HG03045 (cell line): ENCODE data around the gene MFSD2A.
"Not testable (repeated sequence)": the region's sequence is repeated elsewhere in the genome, so short reads cannot be mapped to it uniquely, and the experiment has no call there.

Experiments used
- ATAC-seq: cut with Tn5 transposase; IDR thresholded peaks from one replicate; pipeline ENCODE4 v1.9.1; 2021; ENCODE audit warnings: mild to moderate bottlenecking, moderate library complexity; ENCODE audit not compliant: unreplicated experiment

MFSD2A gene

DNA sequence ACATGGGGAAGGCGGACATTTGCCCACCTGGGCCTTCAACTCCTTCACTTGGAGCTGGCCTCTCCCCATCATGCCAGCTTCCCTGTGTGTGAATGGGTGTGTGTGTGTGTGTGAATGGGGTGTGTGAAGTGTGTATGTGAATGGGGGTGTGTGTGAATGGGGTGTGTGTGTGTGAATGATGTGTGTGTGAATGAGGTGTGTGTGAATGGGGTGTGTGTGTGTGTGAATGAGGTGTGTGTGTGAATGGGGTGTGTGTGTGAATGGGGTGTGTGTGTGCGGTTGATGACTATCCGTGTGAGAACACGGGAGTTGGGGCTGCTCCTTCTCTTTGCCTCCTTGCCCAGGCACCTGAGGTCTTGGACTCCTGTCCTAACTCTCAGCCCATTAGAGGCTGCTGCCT, 9.6 kb downstream of the MFSD2A start:
- no peak for ATAC-seq

DNA sequence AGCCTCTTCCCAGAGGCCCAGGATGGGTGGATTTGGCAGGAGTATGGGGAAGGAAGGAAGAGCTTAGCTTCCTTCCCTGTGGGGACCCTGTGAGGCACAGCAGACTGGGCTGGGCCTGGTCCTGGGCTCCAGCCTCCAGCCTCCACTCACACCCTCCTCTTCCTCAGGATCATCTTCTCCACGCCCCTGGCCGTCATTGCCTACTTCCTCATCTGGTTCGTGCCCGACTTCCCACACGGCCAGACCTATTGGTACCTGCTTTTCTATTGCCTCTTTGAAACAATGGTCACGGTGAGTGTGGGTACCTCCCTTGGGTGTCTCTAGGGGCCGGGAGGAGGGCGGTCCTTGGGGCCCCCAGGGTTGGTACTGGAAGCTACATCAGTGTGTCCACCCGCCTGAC, 10.1 kb downstream of the MFSD2A start:
- ATAC-seq: no peak

DNA sequence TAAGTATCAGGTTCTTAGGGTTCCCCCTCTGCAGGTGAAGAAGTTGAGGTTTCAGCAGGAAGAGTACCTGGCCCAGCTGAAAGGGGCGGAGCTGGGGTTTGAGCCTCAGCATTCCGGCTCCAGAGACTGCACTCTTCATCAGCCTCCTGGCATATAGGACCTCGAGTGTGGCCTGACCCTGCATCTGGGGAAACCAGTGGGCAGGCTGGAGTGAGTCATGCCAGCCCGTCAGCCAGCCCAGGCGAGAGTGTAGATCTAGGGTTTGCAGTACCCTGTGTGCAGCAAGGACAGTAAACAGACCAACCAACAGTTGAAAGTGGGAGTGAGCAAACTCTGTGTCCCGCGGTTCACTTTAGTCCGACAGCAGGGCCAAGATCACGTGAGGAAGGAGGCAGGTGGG, 14.1 kb downstream of the MFSD2A start:
- ATAC-seq: no peak

DNA sequence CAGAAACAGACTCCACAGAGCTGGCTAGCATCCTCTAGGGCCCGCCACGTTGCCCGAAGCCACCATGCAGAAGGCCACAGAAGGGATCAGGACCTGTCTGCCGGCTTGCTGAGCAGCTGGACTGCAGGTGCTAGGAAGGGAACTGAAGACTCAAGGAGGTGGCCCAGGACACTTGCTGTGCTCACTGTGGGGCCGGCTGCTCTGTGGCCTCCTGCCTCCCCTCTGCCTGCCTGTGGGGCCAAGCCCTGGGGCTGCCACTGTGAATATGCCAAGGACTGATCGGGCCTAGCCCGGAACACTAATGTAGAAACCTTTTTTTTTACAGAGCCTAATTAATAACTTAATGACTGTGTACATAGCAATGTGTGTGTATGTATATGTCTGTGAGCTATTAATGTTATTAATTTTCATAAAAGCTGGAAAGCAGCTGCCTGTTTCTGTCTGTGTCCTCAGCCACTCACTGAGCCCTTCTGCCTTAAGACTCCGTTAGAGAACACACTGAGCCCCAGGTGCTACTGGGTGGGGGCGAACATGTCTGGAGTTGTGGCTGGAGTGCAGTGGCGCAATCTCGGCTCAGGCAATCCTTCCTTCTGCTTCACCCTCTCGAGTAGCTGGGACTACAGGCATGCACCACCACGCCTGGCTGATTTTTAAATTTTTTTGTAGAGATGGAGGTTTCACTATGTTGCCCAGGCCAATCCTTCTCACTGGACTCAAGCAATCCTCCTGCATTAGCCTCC, 14.8 kb downstream of the MFSD2A start:
- no peak for ATAC-seq

DNA sequence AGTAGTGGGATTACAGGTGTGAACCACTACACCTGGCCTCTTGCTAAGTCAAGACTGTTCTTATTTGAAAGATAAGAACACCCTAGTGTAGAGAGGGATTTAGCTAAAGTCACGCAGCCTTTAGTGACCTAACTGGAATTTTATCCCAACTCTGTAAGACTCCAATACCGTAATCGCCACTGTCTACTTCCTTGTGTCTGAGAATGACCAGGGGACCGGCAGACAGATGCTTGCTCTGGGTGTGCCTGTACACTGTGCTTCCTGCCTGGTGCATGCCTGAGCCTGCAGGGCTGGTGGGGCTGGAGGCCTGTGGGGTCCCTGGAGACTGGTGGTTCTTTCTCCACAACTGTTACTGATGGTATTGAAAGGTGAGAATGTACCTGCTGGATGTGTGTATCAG, 15.3 kb downstream of the MFSD2A start:
- ATAC-seq: no peak

DNA sequence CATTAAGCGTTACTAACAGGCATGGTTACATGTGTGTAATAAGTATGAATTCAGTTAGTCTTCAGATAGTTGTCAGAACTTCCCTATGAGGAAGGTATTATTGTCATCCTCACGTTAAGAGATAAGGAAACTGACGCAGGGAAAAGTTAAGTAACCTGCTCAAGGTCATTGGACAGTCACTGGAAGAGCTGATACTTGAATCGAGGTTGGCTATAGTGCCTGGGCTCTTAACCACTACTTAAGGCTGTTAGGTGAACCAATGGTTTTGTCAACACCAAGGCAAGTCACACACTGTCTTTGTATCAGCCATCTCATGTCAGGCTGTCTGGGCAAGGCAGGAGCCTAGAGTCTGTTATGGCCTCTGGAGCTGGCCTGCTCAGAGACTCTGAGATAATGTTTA, 16.2 kb downstream of the MFSD2A start:
- ATAC-seq: no peak

DNA sequence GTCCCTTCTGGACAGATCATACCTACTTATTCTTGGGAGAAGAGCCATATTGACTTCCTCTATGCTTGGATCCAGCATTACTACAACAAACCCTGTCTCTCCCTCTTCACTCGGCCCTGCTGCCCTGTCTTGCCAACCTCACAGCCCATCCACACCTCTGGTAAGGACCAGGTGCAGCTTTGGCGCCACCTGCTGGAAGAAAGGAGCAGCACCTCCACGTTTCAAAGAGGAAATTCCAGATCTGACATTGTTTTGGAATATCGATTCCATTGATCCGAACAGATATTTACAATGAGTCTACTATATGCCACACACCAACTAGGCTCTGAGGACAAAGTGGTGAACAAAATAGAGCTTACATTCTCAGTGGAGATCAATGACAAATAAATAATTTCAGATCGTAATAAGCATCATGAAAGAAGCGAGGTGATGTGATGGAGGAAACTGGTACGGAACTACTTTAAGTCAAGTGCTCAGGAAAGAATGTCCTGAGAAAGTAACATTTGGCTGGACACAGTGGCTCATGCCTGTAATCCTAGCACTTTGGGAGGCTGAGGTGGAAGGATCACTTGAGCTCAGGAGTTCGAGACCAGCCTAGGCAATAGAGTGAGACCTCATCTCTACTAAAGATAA, 18.7 kb downstream of the MFSD2A start:
- ATAC-seq: no peak

DNA sequence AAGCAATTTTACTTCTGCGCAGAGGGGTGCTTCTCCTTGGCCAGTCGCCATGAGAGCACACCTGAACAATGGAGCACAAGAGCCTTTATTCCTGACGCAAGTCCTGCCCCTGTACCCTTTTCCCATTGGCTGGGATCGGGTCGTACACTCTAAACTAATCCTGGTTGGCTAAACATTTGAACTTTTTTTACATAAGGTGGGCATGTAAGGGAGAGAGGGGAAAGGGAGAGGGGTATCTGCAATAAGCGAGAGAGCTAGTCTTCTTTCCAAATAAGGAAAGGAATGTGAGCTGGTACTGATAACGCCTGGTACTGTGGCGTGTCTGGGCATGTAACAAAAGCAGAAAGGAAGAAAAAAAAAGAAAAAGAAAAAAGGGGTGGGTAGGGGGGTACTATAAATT, 21.8 kb downstream of the MFSD2A start:
- no peak for ATAC-seq

DNA sequence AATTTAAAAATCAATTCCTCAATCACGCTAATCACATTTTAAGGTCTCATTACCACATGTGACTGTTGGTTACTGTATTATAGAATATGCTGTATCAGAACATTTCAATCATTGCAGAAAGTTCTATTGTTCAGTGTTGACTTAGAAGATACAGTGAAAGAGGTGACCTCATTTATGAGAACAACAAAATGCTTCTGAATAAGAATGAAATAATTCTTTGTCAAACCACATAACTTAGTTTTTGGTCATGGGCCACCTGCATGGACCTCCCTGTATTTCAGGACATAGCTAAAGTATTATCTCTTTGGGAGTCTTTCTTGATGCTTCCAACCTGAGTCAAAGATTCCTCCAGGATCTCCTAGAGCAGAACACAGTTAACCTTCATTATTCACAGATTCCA, 22.3 kb downstream of the MFSD2A start:
- no peak for ATAC-seq

DNA sequence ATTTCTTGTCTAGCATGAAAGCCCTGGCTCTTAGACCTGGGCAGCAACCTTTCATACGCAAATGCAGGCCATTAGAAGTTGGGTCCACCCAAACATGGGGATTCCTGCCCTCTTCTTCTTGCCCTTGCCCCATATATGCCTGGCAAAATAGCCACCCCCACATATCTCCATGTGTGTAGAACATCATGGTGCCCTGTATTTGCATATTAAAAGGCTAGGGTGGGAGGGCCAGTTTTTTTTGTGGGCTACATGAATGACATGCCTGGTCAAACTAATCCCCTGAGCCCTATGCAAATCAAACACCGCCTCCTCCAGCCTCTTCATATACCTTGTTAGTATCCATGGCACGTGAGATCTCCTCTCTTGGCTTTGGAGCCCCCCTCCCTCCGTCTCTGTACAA, 24.7 kb downstream of the MFSD2A start:
- no peak for ATAC-seq

DNA sequence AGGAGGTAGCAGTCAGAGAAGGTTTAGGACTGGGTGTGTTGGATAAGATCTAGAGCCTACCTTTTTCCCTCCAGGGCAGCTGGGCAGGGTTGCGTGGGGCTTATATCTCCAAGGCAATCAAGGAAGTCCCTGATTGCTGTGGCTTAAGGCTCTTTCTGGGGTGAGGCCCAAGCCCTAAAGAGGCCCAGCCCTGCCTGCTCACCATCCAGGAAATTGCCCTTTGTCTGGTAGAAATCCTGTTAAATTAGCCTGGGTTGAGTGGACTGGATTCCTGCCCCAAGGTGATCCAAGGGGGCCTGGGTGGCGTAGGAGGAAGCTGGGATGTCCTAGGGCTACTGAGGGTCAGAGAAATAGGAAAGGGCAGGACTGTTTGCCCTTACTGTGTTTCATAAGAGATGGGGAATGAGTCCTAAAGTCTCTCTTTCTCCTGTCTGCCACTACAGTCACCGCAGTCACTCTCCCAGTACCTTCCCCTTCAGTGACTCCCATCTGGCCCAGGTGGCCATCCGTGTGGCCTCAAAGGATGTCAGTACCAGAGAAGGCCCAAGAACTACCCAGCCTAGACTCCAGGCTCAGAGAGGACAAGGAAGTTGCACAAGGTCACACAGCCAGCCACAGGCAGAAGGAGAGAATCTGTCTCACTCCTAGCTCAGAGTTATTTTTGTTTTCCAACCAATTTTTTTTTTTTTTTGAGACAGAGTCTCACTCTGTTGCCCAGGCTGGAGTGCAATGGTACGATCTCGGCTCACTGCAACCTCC, 25.8 kb downstream of the MFSD2A start:
- no peak for ATAC-seq

DNA sequence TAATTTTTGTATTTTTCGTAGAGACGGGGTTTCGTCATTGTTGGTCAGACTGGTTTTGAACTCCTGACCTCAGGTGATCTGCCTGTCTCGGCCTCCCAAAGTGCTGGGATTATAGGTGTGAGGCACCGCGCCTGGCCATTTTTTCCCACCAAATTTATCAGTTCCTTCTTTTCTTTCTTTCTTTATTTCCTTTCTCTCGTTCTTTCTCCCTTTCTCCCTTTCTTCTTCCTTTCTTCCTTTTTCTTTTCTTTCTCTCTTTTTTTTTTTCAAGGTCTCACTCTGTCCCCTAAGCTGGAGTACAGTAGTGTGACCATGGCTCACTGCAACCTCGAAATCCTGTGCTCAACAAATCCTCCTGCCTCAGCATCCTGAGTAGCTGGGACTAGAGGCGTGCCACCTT, 26.4 kb downstream of the MFSD2A start:
- no peak for ATAC-seq

DNA sequence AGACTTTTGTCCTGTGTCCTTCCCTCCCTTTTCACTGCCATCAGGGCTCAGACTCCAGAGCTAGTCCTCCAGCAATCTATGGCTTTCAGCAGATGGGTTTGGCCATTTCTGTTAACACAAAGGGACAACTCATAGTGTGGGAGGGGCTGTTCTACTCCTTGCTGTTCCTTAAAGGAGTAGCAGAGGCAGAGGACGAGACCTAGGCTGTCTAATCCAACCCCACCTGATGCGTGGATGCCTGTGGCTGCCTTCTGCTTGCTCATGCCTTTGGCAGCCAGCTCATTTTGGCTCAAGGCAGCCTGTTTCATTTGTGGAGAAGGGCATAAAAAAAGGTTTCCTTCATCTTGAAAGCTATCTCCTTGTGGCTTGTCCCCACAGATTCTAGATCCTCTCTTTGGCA, 27.0 kb downstream of the MFSD2A start:
- no peak for ATAC-seq

DNA sequence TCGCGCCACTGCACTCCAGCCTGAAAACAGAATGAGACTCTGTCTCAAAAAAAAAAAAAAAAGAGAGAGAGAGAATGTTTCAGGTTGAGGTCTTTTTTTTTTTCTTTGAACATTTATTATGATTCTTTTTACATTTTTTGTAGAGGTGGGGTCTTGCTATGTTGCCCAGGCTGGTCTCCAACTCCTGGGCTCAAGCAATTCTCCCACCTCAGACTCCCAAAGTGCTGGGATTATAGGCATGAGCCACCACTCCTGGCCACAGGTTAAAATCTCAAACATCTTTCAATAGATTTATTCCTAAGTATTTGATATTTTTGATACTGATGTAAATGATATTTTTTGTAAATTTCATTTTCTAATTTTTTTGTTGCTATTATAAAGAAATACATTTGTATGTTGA, 29.5 kb downstream of the MFSD2A start:
- not testable (repeated sequence) for ATAC-seq

DNA sequence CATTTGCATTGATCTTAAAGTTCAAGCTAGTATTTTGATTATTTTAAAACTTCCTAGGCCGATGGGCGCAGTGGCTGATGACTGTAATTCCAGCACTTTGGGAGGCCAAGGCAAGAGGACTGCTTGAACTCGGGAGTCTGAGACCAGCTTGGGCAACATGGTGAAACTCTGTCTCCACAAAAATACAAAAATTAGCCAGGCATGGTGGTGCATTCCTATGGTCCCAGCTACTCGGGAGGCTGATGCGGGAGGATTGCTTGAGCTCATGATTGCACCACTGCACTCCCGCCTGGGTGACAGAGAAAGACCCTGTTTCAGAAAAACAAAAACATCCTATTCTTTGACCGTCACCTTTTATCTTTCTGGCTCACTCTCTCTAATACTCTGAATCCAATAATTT, 30.0 kb downstream of the MFSD2A start:
- ATAC-seq: no peak

DNA sequence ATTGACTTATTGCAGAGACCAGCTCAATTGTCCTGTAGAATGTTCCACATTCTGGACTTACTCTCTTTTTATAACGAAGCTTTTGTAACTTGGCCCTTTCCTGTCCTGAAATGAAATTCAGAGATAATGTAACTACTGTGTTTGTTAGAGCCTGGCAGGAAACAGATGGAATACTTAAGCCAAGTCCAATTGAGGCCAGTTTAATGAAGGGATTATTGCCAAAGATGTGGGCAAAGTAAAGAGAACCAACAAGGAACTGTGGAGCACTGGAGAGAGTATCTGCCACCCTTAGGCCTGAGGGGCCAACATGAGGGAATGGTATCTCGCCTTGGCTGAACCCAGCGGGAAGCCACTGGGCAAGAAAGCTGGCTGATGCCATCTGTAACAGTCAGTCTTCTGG, 32.9 kb downstream of the MFSD2A start:
- no peak for ATAC-seq

DNA sequence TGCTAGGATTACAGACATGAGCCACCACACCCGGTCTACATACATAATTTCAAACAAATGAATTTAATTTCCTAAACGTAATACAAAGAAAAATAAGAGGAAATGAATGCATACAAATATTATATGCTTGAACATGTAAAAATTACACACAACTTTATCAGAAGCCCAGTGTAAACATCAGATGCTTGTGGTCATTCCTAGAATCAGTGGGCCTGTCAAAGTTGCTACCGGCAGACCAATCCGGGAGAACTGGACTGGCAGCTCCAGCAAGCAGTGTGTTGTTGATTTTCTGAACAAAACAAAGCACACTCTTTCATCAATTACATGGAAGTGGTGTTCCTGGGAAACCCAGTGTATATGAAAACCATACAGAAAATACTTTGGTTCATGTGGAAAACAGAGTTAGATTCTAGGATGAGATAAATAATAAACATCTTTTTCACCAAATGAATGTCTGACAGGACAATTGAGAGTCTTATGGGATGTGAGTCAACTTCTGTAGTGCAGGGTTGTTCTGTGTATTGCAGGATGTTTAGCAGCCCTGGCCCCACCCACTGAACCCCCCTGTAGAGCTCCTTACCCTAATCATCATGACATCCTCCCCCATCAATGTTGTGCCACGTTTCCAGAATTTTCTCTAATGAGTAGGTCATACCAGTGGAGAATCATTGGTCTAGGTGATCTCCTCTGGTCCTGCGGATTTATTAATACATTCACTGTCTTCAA, 33.8 kb downstream of the MFSD2A start:
- ATAC-seq: no peak

DNA sequence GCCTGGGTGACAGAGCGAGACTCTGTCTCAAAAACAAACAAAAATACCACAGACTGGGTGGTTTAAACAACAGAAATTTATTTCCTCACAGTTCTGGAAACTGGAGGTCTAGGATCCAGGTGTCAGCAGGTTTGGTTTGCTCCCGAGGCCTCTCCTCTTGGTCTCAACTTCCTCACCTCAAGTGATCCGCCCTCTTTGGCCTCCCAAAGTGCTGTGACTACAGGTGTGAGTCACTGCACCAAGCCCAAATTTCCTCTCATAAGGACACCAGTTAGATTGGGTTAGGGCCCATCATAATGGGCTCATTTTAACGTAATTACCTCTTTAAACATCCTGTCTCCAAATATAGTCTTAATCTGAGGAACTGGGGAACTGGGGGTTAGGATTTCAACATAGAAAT, 35.5 kb downstream of the MFSD2A start:
- ATAC-seq: no peak

DNA sequence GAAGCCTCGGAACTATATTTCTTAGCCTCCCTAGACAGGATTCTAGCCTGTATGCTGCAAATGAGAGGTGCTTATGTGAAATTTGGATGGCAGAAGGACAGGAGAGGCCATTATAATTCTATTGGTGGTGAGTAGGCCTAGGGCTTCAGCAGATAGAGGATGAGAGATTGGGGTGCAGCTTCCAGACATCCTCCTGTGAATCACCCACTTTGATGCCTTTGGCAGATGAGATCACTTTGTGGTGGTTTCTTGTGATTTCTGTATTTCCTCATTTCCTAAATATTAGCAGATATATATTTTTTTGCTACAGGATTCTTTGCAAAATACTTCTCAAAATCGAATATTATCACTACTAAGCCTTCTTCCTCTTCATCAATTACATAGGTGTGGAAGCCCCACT, 37.3 kb downstream of the MFSD2A start:
- no peak for ATAC-seq

DNA sequence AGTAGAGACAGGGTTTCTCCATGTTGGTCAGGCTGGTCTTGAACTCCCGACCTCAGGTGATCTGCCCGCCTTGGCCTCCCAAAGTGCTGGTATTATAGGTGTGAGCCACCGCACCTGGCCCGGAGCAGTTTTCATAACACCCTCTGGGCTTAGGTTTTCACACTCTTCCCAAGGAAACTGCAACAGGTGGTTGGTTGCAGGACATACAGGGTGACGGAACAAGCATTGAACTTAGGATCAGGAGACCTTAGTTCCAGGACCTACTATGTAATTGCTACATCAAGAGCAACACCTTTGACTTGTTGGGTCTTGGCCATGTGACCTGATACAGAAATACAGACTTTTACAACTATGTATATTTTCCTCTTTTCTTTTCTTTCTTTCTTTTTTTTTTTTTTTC, 37.9 kb downstream of the MFSD2A start:
- ATAC-seq: no peak

DNA sequence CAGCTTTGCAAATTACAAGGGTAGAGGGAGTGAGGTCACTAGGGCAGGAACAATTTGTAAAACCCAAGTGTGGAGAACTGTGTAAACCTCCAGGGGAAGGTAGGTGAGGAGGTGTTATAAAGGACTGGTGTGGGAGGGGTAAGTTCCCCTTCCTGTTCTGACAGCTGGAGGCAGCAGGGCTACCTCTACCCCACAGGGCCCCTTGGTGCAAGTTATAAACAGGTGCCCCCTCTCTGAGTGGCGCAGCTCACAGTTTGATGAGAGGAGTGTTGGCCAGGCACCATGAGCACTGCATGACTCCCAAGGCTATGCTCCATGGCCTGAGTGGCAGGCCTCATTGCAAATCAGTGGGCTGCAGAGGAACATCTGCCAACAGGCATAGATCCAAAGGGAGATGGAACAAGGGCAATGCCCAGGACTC, 41.0 kb downstream of the MFSD2A start:
- no peak for ATAC-seq
